ENCODE measurements around the gene C19orf33. TPM values are rescaled to one million over a fixed set of nuclear protein-coding genes. Genes with fewer than 3 reads are reported as not detected.

C19orf33 gene
- total RNA-seq, 1 experiment from 2014 or later: 135 TPM

DNA sequence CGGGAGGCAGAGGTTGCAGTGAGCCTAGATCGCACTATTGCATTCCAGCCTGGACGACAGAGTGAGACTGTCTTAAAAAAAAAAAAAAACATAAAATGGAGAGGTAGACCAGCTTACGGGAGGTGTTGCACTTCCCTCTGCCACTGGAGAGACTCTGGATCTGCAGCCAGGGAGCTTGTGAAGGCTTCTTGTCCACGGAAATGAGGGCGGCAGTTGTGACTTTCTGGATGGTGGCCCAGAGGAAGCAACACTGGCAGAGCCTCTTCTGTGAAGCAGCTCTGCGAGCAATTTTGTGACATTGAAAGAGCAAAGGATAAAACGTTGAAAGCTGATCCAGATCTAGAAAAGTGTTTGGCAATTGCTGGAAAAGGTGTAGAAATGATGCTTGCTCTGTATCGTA is 29.3 kb upstream of the C19orf33 start:
- TF ChIP-seq JUND (IDR thresholded peaks at IDR 0.05): no peak
- no peak for TF ChIP-seq TCF7L2 (IDR thresholded peaks at IDR 0.05; ENCODE audit: borderline replicate concordance, extremely low read depth, insufficient read depth, insufficient read length)
- no peak for TF ChIP-seq SRF (IDR thresholded peaks at IDR 0.05; ENCODE audit: low read depth)
- TF ChIP-seq EZH2 (IDR thresholded peaks at IDR 0.05): no peak
- no peak for TF ChIP-seq SP1 (IDR thresholded peaks at IDR 0.05; ENCODE audit: low read depth)
- TF ChIP-seq, protein P1, sequence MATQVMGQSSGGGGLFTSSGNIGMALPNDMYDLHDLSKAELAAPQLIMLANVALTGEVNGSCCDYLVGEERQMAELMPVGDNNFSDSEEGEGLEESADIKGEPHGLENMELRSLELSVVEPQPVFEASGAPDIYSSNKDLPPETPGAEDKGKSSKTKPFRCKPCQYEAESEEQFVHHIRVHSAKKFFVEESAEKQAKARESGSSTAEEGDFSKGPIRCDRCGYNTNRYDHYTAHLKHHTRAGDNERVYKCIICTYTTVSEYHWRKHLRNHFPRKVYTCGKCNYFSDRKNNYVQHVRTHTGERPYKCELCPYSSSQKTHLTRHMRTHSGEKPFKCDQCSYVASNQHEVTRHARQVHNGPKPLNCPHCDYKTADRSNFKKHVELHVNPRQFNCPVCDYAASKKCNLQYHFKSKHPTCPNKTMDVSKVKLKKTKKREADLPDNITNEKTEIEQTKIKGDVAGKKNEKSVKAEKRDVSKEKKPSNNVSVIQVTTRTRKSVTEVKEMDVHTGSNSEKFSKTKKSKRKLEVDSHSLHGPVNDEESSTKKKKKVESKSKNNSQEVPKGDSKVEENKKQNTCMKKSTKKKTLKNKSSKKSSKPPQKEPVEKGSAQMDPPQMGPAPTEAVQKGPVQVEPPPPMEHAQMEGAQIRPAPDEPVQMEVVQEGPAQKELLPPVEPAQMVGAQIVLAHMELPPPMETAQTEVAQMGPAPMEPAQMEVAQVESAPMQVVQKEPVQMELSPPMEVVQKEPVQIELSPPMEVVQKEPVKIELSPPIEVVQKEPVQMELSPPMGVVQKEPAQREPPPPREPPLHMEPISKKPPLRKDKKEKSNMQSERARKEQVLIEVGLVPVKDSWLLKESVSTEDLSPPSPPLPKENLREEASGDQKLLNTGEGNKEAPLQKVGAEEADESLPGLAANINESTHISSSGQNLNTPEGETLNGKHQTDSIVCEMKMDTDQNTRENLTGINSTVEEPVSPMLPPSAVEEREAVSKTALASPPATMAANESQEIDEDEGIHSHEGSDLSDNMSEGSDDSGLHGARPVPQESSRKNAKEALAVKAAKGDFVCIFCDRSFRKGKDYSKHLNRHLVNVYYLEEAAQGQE (IDR thresholded peaks at IDR 0.05; ENCODE audit: low read depth): no peak
- TF ChIP-seq, protein P2, sequence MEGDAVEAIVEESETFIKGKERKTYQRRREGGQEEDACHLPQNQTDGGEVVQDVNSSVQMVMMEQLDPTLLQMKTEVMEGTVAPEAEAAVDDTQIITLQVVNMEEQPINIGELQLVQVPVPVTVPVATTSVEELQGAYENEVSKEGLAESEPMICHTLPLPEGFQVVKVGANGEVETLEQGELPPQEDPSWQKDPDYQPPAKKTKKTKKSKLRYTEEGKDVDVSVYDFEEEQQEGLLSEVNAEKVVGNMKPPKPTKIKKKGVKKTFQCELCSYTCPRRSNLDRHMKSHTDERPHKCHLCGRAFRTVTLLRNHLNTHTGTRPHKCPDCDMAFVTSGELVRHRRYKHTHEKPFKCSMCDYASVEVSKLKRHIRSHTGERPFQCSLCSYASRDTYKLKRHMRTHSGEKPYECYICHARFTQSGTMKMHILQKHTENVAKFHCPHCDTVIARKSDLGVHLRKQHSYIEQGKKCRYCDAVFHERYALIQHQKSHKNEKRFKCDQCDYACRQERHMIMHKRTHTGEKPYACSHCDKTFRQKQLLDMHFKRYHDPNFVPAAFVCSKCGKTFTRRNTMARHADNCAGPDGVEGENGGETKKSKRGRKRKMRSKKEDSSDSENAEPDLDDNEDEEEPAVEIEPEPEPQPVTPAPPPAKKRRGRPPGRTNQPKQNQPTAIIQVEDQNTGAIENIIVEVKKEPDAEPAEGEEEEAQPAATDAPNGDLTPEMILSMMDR (IDR thresholded peaks at IDR 0.05 in 2 of 3, conservative IDR thresholded peaks at IDR 0.05 in 1 of 3; ENCODE audit: borderline replicate concordance in 1 of 3, insufficient read depth in 1 of 3, low read depth in 2 of 3, low read length in 2 of 3): no peak
- TF ChIP-seq, protein P3, sequence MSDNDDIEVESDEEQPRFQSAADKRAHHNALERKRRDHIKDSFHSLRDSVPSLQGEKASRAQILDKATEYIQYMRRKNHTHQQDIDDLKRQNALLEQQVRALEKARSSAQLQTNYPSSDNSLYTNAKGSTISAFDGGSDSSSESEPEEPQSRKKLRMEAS (IDR thresholded peaks at IDR 0.05): no peak
- TF ChIP-seq ELF1 (IDR thresholded peaks at IDR 0.05; ENCODE audit: borderline replicate concordance, low read depth): no peak
- TF ChIP-seq, protein P4, sequence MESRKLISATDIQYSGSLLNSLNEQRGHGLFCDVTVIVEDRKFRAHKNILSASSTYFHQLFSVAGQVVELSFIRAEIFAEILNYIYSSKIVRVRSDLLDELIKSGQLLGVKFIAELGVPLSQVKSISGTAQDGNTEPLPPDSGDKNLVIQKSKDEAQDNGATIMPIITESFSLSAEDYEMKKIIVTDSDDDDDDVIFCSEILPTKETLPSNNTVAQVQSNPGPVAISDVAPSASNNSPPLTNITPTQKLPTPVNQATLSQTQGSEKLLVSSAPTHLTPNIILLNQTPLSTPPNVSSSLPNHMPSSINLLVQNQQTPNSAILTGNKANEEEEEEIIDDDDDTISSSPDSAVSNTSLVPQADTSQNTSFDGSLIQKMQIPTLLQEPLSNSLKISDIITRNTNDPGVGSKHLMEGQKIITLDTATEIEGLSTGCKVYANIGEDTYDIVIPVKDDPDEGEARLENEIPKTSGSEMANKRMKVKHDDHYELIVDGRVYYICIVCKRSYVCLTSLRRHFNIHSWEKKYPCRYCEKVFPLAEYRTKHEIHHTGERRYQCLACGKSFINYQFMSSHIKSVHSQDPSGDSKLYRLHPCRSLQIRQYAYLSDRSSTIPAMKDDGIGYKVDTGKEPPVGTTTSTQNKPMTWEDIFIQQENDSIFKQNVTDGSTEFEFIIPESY (IDR thresholded peaks at IDR 0.05; ENCODE audit: extremely low read depth, insufficient replicate concordance, low read length): no peak
- no peak for TF ChIP-seq SIN3A (IDR thresholded peaks at IDR 0.05; ENCODE audit: low read depth)
- TF ChIP-seq, protein P5, sequence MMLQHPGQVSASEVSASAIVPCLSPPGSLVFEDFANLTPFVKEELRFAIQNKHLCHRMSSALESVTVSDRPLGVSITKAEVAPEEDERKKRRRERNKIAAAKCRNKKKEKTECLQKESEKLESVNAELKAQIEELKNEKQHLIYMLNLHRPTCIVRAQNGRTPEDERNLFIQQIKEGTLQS (IDR thresholded peaks at IDR 0.05): no peak
- no peak for TF ChIP-seq CEBPB (IDR thresholded peaks at IDR 0.05; ENCODE audit: low read depth)
- no peak for TF ChIP-seq POLR2AphosphoS5 (IDR thresholded peaks at IDR 0.05; ENCODE audit: low read depth, low read length)
- no peak for TF ChIP-seq YY1 (IDR thresholded peaks at IDR 0.05; ENCODE audit: extremely low read depth, insufficient replicate concordance, low read depth, low read length)
- TF ChIP-seq EGR1 (IDR thresholded peaks at IDR 0.05; ENCODE audit: low read depth): no peak
- no peak for TF ChIP-seq RAD21 (IDR thresholded peaks at IDR 0.05; ENCODE audit: low read depth)
- no peak for TF ChIP-seq EZH2phosphoT487 (IDR thresholded peaks at IDR 0.05; ENCODE audit: borderline replicate concordance)

More for the DNA sequence above, 29.3 kb upstream of the C19orf33 start:
- DNase-seq (ENCODE audit: low read depth, low spot score): no peak
- Histone ChIP-seq H3K4me2 (ENCODE audit: low read length) (no peak overlapping the region), H3K27ac (ENCODE audit: low read depth, low read length) (no peak overlapping the region), H3K9ac (ENCODE audit: low read length) (no peak overlapping the region), H3K9me3 (ENCODE audit: control insufficient read depth in 1 of 2, insufficient read depth in 1 of 2, low read depth in 1 of 2, low read length in 2 of 2) (no peaks in the 10 kb centered on the region), H2AFZ (ENCODE audit: low read depth, low read length, poor library complexity, severe bottlenecking) (no peak overlapping the region), H3K36me3 (ENCODE audit: control insufficient read depth in 1 of 2, insufficient read depth in 2 of 2, low read length in 2 of 2) (peaks cover 2 to 14% of the 10 kb centered on the region in 2 experiments; a peak in 2 of 4 replicates), H4K20me1 (ENCODE audit: insufficient read depth) (peaks cover 10% of the 10 kb centered on the region; the same call in 1 of the 2 replicates), H3K4me1 (ENCODE audit: control insufficient read depth in 1 of 2, insufficient read depth in 2 of 2, low read length in 2 of 2) (peaks cover 18 to 38% of the 10 kb centered on the region in 2 experiments), H3K4me3 (replicated peaks in 1 of 2; ENCODE audit: low read depth in 1 of 2, low read length in 2 of 2) (no peak overlapping the region), H3K27me3 (ENCODE audit: insufficient read depth, low read length) (no peaks in the 10 kb centered on the region), H3K79me2 (ENCODE audit: insufficient read depth, low read length) (peaks cover 100% of the 10 kb centered on the region), H3K9me2 (ENCODE audit: insufficient read depth) (no peaks in the 10 kb centered on the region)
- BruUV-seq (replicated peaks): no TSS peak
- no peak for ATAC-seq
- CTCF ChIA-PET: no interaction called here
- RAD21 ChIA-PET (ENCODE audit: low non-redundant PET in 1 of 2, low total read pairs in 2 of 2, uncharacterized antibody in 2 of 2, unreplicated experiment in 2 of 2): no interaction called here
- intact Hi-C loops (cut with micrococcal nuclease): no loop called here
- POLR2A ChIA-PET: no interaction called here
